HG02981 (cell line): ENCODE measurements around the gene CLTB.

ENCODE experiments used
- ATAC-seq: cut with Tn5 transposase; IDR thresholded peaks from one replicate; pipeline ENCODE4 v1.9.1; 2021; ENCODE audit warnings: mild to moderate bottlenecking, moderate library complexity; ENCODE audit not compliant: unreplicated experiment

Gene CLTB

GRCh38 chr5:176405656-176406435 is 10.5 kb downstream of the CLTB start:
- ATAC-seq: no peak

DNA sequence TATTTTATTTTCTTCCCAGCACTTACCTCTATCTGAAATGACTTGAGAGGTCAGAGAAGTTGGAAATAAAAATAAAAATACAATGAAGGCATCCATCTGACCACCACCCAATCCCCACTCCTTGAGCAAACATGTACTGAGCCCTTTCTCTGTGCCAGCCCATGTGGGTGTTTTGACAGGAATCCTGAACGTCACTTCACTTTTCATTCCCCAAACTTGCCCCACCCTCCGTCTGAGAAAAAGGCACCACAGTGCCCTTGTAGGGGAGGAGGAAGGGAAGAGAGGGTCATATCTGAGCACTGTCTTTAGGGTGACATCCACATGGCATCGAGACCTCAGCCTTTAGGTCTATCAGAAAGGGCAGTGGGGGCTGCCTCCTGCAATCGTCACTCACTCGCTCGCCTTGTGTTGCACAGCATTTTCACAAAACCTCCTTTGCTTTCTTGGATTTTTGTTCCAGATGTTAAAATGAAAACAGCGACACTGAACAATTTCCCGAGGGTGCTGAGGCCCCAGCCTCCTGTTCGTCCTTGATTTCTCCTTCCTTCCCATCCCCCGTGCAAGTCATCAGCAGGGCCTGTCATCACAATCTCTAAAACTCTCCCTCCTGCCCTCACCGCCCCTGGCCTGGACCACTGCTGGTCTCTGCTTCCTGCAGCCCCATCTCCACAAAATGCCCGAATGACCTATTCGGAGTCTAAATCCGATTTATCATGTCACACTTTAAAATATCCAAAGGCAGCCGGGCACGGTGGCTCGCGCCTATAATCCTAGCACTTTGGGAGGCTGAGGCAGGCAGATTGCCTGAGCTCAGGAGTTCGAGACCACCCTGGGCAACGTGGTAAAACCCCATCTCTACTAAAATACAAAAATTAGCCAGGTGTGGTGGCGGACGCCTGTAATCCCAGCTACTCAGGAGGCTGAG is 14.8 kb downstream of the CLTB start:
- no peak for ATAC-seq

- ATAC-seq: no peak
Observed at GRCh38 chr5:176400382-176401156, 15.8 kb downstream of the CLTB start.

DNA sequence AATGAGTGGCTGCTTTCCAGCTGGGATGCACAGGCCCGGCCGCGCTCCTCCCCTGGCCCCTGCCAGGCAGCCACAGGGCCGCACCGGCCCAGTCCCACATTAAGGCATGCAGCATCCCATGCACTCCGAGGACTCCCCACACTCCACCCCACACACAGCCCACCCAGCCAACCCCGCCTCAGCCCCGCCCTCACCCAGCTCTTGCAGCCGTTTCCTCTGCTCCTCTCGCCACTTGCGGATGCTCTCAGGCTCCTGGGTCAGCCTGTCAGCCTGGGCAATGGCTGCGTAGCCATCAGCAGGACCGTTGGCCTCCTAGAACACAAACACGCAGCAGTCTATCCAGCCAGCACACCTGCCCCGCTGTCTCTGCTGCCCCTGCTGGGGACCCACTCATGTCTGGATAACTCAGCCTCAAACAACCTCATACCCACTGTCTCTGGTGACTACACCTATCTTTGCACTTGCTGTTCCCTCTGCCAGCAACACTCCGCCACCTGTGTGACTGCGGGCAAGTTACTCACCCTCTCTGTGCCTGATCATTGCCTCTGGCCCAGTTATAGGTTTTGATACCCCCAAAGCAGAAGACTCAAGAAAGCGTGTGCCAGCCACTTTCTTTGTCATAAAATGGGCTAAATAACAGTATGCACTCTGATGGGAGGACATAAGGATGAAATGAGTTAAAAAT is 18.5 kb downstream of the CLTB start:
- ATAC-seq: no peak

DNA sequence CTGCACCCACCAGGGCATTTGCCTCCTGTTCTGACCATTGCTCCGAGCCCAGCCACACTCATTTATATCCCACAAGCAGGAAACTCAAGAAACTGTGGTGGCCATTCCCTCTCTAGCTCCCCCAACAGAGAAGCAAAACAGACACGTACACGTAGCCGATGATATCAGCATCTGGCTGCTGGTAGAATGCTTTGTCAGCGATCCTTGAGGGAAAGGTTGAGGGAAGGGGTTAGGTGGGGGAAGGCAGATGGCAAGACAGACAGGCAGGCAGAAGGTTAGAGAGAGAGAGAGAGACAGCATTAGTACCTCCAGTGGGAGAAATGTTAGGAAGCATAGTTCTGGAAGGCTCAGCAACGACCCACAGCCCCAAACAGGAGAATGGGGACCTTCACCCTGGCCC is 20.0 kb downstream of the CLTB start:
- no peak for ATAC-seq

- no peak for ATAC-seq
Observed at GRCh38 chr5:176394881-176395675, 21.3 kb downstream of the CLTB start.

DNA sequence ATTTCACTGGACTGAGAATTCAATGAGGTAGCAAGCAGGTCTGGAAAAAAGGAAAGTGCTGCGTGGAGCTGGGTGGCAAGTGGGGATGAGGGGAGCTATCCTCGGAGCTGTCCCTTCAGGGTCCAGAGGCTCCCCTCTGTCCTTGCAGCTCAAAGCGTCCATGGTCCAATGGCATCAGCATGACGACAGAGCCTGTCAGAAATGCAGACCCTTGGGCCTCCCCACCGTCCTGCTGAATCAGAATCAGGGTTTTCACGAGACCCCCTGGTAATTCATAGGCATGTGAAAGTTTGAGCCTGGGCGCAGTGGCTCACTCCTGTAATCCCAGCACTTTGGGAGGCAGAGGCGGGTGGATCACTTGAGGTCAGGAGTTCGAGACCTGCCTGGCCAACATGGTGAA is 22.2 kb downstream of the CLTB start:
- ATAC-seq: no peak

GRCh38 chr5:176392526-176392925 is 23.8 kb downstream of the CLTB start:
- no peak for ATAC-seq

- ATAC-seq: no peak
Observed at GRCh38 chr5:176391999-176392398, 24.3 kb downstream of the CLTB start.

DNA sequence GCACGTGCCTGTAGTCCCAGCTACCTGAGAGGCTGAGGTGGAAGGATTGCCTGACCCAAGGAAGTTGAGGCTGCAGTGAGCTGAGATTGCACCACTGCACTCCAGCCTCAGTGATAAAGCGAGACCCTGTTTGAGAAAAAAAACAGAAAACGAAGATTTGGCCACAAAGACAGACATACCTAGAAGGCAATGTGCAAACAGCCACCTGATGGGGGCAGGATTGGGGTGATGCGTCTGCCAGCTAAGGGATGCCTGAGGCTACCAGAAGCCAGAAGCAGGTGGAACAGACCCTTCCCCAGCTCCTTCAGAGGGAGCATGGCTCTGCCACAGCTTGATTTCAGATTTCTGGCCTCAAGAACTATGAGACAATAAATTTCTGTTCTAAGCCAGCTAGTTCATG is 24.9 kb downstream of the CLTB start:
- ATAC-seq: no peak

GRCh38 chr5:176389135-176390123 is 26.9 kb downstream of the CLTB start:
- peak; percentile 29 for ATAC-seq

DNA sequence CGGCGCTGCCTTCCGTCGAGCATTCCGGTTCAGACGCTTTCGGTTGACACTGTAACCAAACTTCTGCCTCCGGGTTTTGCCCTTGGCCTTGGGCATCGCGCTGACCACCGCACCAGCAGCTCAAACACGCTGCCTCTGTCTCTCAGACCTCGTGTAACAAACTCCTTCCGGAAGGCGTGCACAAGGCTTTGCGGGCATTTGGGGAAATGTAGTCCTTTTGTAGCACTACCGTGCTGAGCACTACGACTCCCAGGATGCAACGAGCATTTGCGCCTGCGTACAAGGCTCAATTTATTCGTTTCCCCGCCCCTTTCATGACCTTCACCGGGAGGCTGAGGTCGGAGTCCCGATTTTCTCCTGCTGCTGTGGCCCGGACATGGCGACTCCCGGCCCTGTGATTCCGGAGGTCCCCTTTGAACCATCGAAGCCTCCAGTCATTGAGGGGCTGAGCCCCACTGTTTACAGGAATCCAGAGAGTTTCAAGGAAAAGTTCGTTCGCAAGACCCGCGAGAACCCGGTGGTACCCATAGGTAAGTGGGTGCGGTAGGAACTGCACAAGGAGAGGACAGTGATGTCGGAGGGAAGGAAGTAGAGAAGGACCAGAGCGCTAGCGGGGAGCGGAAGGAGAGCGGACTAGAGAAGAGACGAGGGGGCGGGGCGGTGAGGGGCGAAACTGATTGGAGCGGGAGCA is 27.8 kb downstream of the CLTB start, which contains the start of the genes HIGD2A and NOP16:
Gene HIGD2A (plus strand): TSS at position 308 of the 691 bp plus-strand sequence. CDS start 69 bp downstream, at position 377.
Gene NOP16 (minus strand): TSS at position 155 of the 691 bp plus-strand sequence. CDS start 59 bp downstream, at position 96.
- ATAC-seq: peak; percentile 86

DNA sequence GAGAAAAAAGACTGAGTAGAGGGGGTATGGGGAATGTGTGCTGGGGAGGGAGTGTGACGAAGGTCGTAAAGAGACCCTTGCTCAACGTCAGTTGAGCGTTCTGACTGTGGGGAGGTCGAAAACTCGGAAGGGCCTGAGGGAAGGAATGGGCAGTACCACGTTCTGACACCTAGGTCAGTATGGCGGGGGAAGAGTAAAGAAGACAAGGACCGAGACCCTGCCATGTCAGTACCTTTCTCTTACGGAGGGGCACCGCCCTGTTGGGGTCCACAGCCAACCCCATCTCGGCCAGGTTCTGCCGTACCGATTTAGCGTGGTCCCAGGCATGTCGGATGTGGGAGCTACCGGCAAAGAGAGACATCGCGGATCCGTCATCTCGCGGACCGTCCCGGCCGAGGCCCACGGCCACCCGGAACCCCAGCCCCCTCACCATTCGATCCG is 28.3 kb downstream of the CLTB start:
- ATAC-seq: no peak

DNA sequence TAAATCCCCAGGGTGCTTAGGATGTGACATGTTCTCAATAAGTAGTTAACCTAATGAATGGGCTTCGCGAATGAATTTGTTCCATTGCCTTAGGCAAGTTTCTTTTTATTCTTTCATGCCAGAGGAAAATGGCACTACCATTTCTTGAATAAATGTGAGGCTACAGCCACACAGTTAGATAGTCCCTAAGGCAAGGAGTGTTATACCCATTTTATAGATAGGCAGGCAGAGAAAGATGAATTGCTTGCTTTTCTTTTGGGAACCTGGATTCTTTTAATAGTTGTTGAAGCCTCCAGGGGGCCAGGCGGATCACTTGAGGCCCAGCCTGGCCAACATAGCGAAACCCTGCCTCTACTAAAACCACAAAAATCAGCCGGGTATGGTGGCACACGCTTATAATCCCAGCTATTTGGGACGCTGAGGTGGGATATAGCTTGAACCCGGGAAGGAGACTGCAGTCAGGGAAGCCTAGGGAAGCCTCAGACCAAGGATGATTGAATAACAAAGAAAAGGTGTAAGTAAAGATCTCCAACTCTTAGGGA is 28.9 kb downstream of the CLTB start:
- no peak for ATAC-seq

GRCh38 chr5:176386491-176386890 is 29.8 kb downstream of the CLTB start:
- ATAC-seq: no peak

- ATAC-seq: no peak
Observed at GRCh38 chr5:176384991-176385390, 31.3 kb downstream of the CLTB start.

- no peak for ATAC-seq
Observed at GRCh38 chr5:176384366-176384930, 31.9 kb downstream of the CLTB start.
